ENCODE measurements around the gene SRSF2.
A peak's percentile ranks its signal among the peaks of the same experiment; 100 is the strongest.
"Not testable (repeated sequence)": the region's sequence is repeated elsewhere in the genome, so short reads cannot be mapped to it uniquely, and the experiment has no call there.

SRSF2 gene, protein sequence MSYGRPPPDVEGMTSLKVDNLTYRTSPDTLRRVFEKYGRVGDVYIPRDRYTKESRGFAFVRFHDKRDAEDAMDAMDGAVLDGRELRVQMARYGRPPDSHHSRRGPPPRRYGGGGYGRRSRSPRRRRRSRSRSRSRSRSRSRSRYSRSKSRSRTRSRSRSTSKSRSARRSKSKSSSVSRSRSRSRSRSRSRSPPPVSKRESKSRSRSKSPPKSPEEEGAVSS

DNA sequence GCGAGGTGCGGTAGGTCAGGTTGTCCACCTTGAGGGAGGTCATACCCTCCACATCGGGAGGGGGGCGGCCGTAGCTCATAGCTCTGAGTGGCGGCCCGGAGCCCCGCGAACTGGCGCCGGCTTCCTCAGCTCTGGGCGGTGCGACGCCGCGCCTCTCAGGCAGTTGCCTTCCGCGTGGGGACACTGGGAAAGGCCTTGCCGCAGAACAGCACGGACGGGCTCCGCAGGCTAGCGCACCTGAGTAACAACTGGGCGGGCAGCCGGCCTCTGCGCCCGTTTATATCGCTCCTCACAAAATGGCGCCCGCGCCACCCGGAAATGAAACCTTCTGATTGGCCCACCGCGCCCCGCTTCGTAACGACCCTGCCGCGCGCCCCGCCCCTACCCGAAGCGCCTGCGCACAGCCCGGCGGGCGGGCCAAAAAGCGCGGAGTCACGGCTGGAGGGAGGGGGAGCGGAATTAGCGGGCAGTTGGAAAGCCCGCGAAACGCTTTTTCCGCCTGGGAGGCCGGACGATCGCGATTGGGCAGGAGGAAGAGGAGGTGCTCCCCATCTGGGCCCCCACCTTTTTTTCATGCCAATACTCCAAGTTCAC lies at the start of gene SRSF2:
Gene SRSF2, minus strand, starts transcription at position 250 of the 594 bp plus-strand sequence. Its CDS starts 171 bp downstream, at position 79.
- peak within 1 kb of the TSS; percentile 63 to 97 (median 87) for H3K4me3 ChIP-seq

DNA sequence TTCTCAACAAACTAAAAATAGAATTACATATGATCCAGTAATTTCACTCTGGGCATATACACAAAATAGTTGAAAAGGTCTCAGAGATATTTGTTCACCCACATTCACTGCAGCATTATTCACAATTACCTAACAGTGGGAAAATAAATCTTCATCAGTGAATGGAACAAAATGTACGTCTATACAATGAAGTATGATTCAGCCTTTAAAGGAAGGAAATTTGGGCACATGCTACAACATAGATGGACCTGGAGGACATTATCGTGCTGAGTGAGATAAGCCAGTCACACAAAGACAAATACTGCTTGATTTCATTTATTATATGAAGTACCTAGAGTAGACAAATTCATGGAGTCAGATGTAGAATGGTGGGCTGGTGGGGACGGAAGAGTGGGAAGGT lies 47.8 kb upstream of the SRSF2 start:
- Histone ChIP-seq H3K27ac (no peak overlapping the region), H3K4me3 (no peak overlapping the region)

More for the DNA sequence above, at the start of gene SRSF2:
- H3K27ac ChIP-seq, result peak within 1 kb of the TSS; percentile 89 to 99 (median 99)

DNA sequence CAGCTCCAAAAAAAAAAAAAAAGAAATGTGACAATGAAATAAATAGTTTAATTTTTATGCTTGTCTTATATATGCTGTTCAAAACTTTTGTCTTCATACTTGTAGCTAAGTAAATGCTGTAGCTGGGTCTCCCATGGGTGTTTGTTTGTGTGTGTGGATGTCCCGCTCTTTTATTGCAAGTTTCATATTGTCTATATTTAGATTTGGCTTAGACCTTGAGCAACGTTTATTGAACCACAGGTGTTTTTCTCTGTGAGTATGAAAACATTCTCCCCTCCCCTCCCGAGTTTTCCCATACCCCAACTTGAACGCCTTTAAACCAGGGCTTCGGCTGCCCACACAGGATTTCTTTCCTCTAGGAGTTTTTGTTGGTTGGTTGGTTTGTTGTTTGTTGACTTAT lies 46.0 kb upstream of the SRSF2 start:
- no peak overlapping the region for H3K27ac ChIP-seq

GRCh38 chr17:76781056-76781982 lies 44.2 kb upstream of the SRSF2 start:
- no peak overlapping the region for H3K27ac ChIP-seq

More for the DNA sequence above, 46.0 kb upstream of the SRSF2 start:
- H3K4me3 ChIP-seq, result no peak overlapping the region

DNA sequence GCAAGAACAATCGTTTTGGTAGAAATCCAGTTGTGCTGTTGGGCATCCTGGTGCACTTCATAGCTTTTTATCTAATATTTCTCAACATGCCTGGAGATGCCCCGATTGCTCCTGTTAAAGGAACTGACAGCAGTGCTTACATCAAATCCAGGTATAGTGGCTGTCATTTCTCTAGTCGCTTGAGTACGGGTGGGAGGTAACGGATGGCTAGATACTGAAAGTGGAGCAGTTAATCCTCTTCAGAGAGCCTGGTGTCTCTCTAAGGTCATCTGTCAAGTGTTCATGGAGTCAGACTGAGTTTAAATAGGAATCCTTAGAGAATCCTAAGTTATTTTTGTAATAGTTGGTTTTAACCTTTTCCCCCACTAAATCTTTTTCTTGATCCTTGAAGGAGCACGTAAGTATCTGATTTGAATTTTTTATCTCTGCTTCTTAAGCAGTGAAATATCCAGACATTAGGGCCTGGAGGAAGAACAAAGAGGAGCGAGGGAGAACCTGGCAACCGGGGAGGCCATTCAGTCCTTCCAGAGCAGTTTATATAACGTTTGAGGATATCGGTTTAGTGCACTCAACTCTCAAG lies 38.0 kb upstream of the SRSF2 start:
- H3K4me3 ChIP-seq, result no peak overlapping the region
- H3K27ac ChIP-seq, result no peak overlapping the region

More at GRCh38 chr17:76781056-76781982, 44.2 kb upstream of the SRSF2 start:
- no peak overlapping the region for H3K4me3 ChIP-seq

- Histone ChIP-seq H3K27ac (peak overlapping the region in 17 of 21 experiments; percentile 21 to 84 (median 59)), H3K4me3 (peak overlapping the region in 2 of 7 experiments; percentile 3 to 9)
Measured at GRCh38 chr17:76772842-76773525, 35.9 kb upstream of the SRSF2 start.

- H3K4me3 ChIP-seq, result no peak overlapping the region
- no peak overlapping the region for H3K27ac ChIP-seq
Measured at GRCh38 chr17:76758570-76758969, 21.4 kb upstream of the SRSF2 start.

- H3K4me3 ChIP-seq, result no peak overlapping the region
- no peak overlapping the region for H3K27ac ChIP-seq
Measured at GRCh38 chr17:76757256-76757655, 20.1 kb upstream of the SRSF2 start.

- H3K27ac ChIP-seq, result no peak overlapping the region
- no peak overlapping the region for H3K4me3 ChIP-seq
Measured at GRCh38 chr17:76755285-76755684, 18.2 kb upstream of the SRSF2 start.

- Histone ChIP-seq H3K27ac (peak overlapping the region in 11 of 21 experiments; percentile 6 to 81 (median 58)), H3K4me3 (peak overlapping the region in 2 of 7 experiments; percentile 8 to 16)
Measured at GRCh38 chr17:76753061-76753961, 16.2 kb upstream of the SRSF2 start.

DNA sequence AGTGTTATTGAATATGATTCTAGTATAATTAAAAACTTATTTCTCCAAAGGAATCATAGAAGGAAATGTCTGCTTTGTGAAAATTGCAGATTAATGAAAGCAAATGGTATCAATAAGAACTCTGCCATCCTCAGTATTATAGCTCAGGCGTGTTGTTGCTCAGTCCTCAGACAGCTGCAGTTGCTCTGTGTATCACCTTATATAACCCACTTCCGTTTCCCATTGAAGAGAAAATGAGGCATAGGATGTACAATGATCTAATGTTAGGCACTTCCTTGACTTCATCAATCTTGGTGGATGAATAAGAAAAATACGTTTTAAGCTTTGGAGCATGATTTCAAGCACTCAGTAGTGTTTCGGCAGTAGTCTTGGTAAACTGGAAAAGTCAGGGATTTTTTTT lies 14.9 kb upstream of the SRSF2 start:
- no peak overlapping the region for H3K4me3 ChIP-seq
- H3K27ac ChIP-seq, result peak overlapping the region in 3 of 21 experiments; percentile 10 to 79 (median 26)

DNA sequence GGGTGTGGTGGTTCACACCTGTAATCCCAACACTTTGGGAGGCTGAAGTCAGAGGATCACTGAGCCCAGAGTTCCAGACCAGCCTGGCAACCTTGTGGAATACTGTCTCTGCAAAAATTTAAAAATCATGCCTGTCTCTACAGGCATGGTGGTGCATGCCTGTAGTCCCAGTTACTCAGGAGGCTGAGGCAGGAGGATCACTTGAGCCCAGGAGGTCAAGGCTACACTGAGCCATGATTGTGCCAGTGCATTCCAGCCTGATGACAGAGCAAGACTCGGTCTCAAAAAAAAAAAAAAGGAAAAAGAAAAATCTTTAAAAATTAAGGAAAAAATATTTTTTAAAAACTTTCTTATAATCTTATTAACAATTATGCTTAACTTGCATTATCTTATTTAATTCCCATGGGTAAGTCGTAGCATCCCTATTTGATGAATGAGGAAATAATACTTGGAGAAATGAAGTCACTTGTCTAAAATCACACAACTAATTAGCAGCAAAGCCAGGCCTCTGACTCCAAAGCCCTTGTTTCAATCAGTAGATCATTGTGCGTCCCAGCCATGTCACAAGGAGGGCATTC lies 14.4 kb upstream of the SRSF2 start:
- Histone ChIP-seq H3K4me3 (no peak overlapping the region), H3K27ac (peak overlapping the region in 1 of 21 experiments; percentile 10)

DNA sequence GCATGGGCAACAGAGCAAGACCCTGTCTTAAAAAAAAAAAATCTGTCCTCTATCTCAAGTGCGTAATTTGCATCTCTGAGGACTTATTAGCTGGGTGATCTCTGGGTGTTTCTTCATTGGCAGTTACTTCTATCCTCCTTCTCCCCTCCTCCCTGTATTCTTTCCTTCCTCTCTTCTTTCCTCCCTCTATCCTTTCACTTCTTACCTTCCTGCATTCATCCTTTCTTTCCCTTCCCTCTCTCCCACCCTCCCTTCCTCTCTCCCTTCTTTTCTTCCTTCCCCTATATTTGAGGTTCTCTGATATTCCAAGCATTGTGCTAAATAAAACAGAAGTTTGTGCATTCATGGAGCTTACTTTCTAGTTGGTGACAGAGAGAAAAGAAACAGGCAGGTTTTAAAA lies 11.5 kb upstream of the SRSF2 start:
- Histone ChIP-seq H3K4me3 (no peak overlapping the region), H3K27ac (no peak overlapping the region)

DNA sequence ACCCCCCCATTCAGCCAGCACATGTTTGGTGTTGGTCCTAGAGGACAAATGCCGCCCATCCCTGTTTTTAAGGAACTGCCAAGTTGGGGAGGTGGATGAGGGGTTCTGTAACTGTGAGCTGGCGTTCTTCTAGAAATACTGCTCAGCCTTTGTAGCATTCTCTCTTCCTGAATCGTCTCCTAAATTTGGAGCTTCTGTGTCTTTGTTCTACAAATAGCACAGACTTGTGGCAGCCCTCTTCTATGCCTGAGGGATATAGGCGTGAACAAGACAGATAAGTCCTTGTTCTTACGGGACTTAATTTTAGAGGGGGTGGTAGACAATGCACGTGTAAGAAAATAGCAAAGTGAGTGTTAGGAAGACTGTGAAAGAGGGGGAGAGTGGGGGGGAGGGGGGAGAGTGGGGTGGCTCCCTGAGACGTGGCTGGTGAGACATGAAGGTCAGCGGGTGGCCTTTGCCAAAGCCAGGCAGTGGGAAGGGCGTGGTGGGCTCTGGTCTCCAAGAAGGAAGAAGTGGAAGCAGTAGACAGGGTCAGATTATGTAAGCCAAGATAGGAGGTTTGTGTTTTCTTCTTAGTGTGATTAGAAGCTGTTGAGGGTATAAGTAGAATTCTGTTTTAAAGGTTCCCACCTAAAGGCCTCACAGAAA lies 10.7 kb upstream of the SRSF2 start:
- H3K27ac ChIP-seq, result peak overlapping the region in 4 of 21 experiments; percentile 7 to 59 (median 19)
- H3K4me3 ChIP-seq, result no peak overlapping the region

GRCh38 chr17:76745785-76746184 lies 8.7 kb upstream of the SRSF2 start:
- not testable (repeated sequence) for H3K27ac ChIP-seq

GRCh38 chr17:76744747-76745146 lies 7.6 kb upstream of the SRSF2 start:
- H3K27ac ChIP-seq, result no peak overlapping the region
- no peak overlapping the region for H3K4me3 ChIP-seq

More at GRCh38 chr17:76745785-76746184, 8.7 kb upstream of the SRSF2 start:
- not testable (repeated sequence) for H3K4me3 ChIP-seq

DNA sequence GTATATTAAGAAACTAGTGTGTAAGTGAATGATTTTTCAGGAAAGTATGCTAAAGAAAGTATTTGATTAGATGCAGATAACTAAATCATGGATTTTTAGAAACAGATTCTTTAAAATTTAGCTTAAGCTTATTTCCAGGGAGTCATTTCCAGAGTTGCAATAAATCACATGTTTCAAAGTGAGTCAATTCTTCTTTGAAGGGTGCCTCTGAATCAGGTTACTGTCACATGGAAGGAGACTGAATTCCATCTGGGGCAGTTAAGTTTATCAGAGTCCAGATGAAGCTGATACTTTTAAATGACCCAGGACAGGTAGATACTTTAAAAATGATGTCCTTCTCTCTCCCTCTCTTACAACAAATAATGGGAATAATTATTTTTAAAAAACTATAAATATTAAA lies 5.8 kb upstream of the SRSF2 start:
- H3K4me3 ChIP-seq, result no peak overlapping the region
- no peak overlapping the region for H3K27ac ChIP-seq

All from skin epidermis (tissue), 12 donors.